NCI-H510A treated with DMSO at 0.1 percent for 48 hours (cell line): ENCODE results near the gene RAD51B.
"Not testable (repeated sequence)": the region's sequence is repeated elsewhere in the genome, so short reads cannot be mapped to it uniquely, and the experiment has no call there.

Source experiments
- DNase-seq: peaks from one replicate; lab custom pipeline; 2025; lab: John Stamatoyannopoulos, UW

The RAD51B gene

GRCh38 chr14:68688872-68689371 lies 869.3 kb downstream of the RAD51B start:
- DNase-seq: no peak

- DNase-seq: no peak
Observed at GRCh38 chr14:68689511-68689910, 869.9 kb downstream of the RAD51B start.

DNA sequence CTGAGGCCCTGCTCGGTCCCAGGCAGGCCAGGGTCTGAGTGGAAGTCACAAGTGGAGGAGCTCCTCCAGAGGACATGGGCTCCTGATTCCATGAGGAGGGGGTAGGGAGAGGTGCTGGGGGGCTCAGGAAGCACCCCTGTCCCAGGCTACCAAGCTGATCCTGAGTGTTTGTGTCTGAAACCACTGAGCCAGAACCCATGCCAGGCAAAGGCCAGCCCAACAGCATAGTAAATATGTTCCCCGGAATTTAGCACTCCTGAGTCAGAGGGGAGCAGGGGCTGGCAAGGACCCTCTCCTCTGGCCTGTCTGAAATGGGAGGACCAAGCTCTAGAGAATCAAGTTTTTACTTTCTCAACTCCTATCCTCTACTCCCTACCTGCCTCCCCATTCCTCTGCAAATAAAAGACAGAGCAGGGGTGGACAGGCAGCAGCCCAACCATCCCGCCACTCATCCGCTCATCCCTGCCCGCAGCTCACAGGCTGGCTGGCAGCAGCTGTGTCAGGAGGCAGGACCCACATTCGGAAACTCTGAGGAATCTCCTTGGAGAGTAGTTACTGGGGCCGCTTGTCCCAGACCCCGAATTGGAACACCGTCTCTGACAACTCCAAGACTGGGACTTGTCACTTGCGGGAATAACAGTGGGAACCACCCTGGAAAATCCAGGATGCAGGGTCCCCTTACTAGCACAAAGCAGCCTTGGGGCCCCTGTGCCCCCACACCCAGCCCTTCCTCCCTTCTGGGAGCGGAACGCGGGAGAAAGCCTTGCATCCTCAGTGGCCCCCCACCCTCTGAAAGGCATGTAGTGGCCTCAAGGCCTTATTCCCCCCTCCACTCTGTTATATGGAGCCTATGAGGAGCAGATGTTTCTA lies 870.7 kb downstream of the RAD51B start:
- DNase-seq: no peak

GRCh38 chr14:68691031-68691791 lies 871.6 kb downstream of the RAD51B start:
- no peak for DNase-seq

DNA sequence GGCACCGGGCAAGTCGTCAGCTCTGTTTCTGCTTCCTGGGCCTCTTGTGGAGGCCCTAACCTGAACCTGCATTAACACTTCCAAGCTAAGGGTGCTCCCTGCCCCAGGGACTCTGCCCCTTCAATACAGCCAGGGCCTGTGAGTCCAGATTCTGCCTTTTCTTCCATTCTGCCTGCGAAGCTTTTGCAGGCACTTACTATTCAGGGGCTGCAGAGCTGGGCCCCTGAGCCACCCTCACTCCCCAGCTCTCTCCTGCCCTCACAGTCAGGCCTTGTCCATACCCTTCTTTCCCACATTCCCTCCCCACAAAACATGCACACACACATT lies 872.2 kb downstream of the RAD51B start:
- no peak for DNase-seq

DNA sequence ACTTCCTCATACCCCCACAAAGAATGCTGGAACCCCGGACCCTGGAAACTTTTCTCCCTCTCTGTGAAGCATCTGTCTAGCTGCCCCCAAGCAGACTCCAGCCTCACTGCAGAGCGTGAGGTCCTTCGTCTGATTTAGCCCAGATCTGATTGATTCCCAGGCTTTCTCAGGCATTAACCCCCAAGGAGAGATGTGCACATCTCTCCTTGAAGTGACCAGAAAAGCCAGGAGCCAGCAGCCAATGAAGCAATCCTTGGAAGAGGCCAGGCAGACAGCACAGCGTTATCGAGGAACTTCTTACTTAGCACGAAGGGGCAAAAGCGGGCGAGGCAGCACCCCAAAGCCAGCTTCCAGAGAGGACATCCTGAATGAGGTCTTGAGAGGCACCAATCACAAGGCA lies 872.6 kb downstream of the RAD51B start:
- no peak for DNase-seq

- no peak for DNase-seq
Observed at GRCh38 chr14:68692916-68693771, 873.6 kb downstream of the RAD51B start.

DNA sequence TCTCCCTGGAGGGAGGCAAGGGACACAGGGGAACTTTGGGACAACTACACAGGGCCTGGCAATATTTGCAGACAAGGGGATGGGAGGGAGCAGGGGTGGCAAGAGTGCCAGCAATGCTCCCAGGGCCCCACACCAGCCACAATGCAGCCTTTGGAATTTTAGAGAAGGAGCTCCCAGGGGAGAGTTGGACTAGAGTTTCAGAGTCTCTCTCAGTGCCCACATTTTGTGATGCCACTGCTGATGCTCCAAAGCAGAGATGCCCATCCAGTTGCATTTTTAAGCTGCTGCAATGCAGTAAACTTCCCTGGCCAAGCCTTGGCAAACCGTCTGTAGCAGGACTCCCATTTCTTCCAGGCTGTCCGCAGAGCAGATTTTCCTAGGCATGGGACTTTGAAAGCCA lies 874.3 kb downstream of the RAD51B start:
- no peak for DNase-seq

DNA sequence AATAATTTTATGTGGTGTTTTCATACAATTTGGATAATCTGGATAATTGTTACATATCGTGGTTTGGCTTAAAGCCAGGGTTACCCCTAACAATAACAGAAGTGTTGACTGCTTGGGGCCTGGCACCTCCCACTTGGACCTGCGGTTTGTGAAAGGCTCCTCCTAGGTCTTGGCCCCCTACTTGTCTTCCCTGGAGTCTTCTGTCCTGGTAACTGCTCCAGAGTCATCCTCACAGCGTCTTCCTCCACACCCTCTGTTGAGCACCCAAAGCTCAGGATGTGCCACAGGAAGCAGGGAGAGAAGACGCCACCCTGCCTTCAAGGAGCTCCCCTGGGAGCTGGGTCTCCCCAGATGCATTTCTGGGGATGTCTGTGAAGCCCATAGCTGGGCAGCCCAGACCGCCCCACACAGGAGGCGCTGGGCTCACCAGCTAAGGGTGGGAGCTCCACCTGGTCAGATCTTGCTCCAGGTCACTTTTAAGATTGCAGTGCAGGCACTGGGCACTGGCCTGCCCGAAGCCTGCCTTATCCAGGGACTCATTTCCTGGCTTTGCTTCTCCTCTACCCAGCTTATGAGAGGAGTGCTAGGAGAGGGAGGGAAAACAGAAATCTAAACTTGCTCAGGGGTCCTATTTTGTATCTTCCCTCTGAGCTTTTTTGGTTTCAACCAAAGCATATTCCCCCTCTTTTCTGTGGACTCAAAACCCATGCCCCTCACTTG lies 875.1 kb downstream of the RAD51B start:
- no peak for DNase-seq

DNA sequence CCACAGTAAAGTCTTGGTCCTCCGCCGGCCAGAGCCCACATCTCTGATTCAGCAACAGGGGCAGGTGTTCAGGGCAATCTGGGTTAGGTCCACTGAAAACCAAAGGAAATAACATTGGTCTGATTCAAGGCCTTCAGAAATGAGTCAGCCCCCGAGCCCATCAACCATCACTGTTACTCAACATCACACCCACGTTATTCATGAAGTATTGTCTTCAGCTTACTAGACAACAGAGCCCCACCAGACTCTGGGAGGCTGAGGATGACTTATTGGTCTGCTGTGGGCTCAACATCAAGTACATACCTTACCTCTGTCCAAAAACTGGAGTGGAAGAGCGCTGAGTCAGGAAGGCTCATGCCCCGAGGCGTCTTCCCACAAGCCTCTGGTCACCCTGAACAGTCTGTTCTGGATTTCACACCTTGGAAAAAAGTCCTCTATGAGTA lies 875.8 kb downstream of the RAD51B start:
- DNase-seq: no peak

- DNase-seq: no peak
Observed at GRCh38 chr14:68695856-68696255, 876.3 kb downstream of the RAD51B start.

- no peak for DNase-seq
Observed at GRCh38 chr14:68696266-68696665, 876.7 kb downstream of the RAD51B start.

GRCh38 chr14:68696721-68697495 lies 877.3 kb downstream of the RAD51B start:
- DNase-seq: no peak

- DNase-seq: not testable (repeated sequence)
Observed at GRCh38 chr14:68698773-68699172, 879.2 kb downstream of the RAD51B start.

- DNase-seq: no peak
Observed at GRCh38 chr14:68701001-68701741, 881.6 kb downstream of the RAD51B start.

DNA sequence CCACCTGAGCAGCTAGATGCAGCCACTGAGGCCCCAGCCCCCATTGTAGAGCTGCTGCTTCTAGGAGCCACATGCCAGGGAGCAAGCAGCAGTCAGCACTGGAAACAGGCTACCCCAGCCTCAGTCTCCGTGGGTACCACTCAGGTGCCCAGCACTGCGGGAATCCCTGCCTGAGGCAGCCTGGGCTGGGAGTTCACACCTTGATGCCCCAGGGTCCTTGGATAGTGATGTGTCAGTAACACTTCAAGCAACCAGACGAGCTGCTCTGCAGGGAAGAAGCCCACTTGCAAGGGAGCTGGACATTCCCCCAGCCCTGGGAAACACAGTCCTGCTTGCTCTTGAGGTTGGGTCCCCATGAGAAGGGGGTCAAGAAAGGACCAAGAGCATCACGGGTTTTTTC lies 882.6 kb downstream of the RAD51B start:
- no peak for DNase-seq

DNA sequence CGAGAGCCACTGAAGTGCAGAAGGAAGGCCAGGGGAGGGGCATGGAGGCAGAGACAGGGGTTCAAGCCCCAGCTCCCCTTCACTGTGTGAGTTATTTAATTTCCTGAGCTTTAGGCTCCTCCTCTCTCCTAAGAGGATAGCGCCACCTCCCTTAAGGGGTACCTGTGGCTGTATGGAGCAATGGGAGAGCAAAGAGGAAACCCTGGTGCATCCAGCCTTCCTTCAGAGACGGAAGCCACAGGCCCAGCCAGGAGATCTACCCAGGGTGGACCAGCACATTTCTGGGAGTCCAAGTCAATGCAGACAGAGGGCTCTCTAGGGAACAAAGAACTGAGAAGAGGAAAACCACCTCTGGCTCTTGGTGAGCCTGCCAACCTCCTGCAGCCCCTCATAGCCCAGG lies 883.0 kb downstream of the RAD51B start:
- DNase-seq: no peak

GRCh38 chr14:68703093-68703492 lies 883.5 kb downstream of the RAD51B start:
- DNase-seq: no peak

DNA sequence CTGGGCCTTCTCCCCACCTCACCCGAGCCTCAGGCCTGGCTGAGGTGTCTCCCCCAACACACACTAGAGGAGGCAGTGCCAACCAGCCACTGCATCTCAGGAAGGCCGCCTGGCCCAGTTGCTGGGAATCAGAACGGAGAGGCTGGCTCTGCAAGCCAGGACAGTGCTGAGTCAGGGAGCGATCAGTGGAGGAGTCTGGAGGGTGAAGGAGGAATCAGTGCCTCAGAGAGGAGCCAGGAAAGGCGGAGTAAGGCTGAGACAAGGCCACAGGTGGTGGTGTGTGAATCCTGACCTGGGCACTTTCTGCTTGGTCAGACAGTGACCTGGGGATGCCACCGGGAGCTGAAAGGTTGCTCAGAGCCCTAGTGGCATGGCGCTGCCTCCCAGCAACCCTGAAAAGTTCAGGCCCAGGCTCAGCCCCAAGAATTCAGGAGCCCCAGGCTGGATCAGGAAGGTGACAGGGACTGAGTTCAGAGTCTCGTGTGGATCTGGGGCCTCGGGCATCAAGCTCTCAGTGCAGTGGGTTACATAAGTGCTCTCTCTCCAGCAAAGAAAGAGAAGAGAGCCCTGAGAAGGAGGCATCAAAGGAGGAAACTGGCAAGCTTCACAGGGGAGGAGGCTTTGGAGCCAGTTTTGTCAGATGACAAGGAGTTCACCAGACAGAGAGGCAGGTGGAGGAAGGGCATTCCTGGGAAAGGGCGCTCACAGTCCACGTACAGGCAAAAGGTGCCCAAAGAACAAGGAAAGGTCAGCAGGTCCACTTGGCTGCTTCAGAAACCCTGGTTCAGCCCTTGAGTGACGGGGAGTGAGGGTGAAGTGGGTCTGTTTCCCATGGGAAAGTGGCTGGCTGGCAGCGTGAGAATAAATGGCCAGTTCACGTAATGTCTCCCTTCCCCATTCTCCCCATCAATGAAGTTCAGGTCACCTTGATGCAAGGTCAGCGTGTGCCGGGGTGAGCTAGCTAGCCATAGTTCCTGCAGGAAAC lies 885.4 kb downstream of the RAD51B start:
- DNase-seq: no peak
